ENCODE measurements around the gene CDA.

DNA sequence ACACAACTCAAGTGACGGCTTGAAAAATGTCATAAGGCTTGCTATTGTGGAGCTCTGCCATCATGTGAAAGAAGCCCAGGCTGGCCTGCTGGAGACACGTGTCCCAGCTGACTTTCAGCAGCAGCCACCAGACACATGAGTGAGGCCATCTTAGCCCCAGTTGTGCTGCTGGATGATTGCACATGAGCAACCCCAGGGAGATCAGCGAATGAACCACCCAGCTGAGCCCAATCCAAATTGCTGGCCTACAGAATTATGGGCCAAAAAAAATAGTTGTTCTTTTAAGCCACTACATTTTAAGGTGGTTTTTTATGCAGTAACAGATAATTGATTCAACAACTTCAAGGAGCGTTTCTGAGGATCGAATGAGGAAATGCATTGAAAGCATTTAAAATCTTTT is 17.5 kb upstream of the CDA start:
- TF ChIP-seq CTCF (IDR thresholded peaks at IDR 0.05) (no peak), POLR2A (IDR thresholded peaks at IDR 0.05) (no peak)
